ENCODE data around the gene CENPF. TPM values are rescaled to one million over a fixed set of nuclear protein-coding genes. Genes with fewer than 3 reads are reported as not detected.

CENPF gene
- total and polyA plus RNA-seq, 2 of the 13 experiments (the other 11 are each of a cell fraction or from before 2014, with no cell fraction given), result 14.7 to 84.9 TPM

DNA sequence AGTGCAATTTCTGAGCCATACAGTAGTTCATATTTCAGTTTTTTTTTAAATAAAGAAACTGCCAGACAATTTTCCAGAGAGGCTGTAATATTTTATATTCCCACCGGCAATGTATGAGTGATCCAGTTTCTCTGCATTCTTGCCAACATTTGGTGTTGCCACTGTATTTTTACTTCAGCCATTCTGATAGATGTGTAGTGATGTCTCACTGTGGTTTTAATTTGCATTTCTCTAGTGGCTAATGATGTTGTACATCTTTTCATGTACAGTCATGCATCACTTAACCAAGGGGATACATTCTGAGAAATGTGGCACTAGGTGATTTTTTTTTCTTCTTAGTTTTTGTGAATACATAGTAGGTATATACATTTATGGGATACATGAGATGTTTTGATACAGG lies 99.6 kb downstream of the CENPF start (continued):
- TF ChIP-seq ZHX2 (IDR thresholded peaks at IDR 0.05; ENCODE audit: low read depth) (no peak), ZHX2 (CRISPR knock-in tag; IDR thresholded peaks at IDR 0.05; ENCODE audit: borderline replicate concordance) (no peak), KLF11 (CRISPR knock-in tag; IDR thresholded peaks at IDR 0.05) (no peak), ZFAT (CRISPR knock-in tag; conservative IDR thresholded peaks at IDR 0.05) (no peak), NR2F1 (CRISPR knock-in tag; IDR thresholded peaks at IDR 0.05) (no peak), ZNF280D (CRISPR knock-in tag; IDR thresholded peaks at IDR 0.05) (no peak), HOMEZ (CRISPR knock-in tag; IDR thresholded peaks at IDR 0.05; ENCODE audit: low read depth) (no peak)
